NCI-H524 treated with DMSO at 0.1 percent for 48 hours (cell line): ENCODE data around the gene CTSA.

Experiments used
- DNase-seq: peaks from one replicate; lab custom pipeline; 2025; lab: John Stamatoyannopoulos, UW

Gene CTSA

DNA sequence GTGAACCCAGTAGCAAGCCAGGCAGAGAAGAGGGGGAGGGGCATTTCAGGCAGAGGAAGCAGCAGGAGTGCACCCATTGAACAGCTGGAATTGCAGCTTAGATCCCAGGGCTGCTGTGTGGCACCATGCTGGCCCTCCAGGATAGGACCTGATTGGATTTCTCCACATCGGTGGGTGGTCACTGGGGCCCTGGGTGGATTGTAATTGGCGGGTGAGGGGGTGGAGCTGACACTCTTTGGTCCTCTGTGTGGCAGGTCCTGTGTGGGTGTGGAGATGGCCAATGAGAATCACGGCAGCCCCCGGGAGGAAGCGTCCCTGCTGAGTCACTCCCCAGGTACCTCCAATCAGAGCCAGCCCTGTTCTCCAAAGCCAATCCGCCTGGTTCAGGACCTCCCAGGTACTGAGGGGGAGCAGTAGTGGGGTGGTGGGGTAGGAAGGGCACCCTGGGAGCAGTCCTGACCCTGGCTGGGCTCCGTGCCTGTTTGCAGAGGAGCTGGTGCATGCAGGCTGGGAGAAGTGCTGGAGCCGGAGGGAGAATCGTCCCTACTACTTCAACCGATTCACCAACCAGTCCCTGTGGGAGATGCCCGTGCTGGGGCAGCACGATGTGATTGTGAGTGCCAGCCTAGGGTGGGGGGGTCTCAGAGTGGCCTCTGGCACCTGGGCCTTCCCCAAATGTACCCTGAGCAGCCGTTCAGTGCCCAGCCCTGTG lies 47.7 kb downstream of the CTSA start:
- DNase-seq: no peak

DNA sequence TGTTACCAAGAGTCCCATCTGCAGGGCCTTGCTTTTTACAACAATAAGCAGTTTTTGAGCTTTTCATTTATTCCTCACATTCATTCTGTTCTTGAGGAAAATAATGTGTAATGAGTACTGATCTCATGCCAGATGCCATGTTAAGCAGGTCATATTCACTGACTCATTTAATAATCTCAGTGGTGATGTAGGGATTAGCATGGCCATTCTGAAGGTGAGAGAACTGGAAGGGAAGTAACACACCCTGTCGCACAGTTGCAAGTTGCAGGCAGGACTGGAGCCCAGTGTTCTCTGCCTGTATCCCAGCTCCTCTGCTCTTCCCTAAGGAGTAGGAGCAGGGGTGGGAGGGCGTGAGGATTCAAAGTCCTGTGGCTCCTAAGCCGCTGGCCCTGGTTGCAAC lies 48.9 kb downstream of the CTSA start:
- no peak for DNase-seq

DNA sequence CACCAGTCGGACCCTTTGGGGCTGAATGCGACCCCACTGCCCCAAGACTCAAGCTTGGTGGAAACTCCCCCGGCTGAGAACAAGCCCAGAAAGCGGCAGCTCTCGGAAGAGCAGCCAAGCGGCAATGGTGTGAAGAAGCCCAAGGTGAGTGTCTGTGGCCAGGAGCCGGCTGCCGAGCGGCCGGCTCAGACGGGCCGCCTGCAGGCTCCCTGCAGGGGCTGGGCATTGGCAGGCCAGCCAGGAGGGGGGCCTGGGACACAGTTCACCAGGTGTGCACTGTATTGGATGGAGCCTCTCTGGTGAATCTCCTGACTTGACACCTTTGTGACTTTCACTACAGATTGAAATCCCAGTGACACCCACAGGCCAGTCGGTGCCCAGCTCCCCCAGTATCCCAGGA lies 49.3 kb downstream of the CTSA start:
- DNase-seq: no peak

- DNase-seq: no peak
Observed at GRCh38 chr20:45943613-45944012, 52.5 kb downstream of the CTSA start.

DNA sequence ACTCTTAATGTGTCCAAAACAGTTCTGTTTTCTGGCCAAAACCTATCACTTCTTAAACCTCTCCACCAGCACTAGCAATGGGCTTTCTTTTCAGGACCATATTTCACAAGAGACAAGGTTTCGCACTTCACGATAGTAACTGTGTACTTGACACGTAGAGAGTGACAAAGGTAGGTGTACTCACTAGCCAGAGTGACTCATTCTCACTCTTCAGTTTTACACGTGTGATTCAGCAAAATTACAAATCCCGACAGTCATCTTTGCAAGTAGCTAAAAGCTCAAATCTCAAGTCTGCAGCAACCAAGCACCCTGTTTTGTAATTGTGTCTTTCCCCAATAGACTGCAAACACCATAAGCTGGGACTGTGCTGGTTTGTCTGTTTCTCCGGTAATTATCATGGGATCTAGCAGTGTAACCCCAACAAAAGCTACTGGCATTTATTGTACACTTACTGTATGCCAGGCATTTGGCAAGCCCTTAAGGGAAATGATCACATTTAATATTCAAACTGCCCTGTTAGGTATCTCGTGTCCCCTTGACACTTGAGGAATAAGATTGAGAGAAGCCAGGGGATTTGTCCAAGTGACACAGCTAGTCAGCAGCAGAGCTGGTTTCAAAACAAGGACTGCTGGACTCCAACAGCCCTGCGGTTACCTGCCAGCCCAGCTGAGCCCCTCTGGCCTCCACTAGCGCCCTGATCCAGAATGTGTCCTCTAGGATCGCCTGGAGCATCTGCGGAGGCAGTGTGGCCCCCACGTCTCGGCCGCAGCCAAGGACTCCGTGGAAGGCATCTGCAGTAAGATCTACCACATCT lies 53.2 kb downstream of the CTSA start:
- DNase-seq: no peak

DNA sequence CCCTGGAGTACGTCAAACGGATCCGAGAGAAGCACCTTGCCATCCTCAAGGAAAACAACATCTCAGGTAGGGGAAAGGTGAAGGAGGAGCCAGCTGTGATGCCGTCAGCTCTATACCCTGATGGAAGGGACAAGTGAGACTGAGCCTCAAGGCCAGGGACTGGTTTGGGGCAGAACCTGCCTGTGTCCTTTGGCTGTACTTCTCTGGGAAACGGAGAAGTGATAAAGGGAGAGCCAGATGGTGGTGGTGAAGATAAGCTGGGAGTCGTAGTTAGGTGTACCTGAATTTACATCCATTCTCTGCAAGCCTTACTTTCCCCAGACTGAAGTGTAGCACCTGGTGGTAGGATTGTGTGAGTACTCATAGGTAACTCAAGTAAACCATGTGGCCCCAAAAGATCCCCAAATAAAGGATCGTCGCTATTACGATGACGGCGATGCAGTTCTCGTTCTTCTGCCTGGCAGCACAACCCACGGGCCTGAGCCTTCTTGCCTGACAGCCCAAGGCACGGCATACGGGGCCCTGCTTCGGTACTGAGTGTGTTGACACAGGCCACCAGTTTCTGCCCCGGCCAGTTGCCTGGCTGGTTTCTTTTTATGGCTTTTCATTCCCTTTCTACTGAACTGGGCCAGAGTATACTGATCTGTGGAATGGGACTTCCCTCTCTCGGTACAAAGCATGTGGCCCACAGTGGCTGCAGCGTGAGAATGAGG lies 54.0 kb downstream of the CTSA start:
- no peak for DNase-seq

DNA sequence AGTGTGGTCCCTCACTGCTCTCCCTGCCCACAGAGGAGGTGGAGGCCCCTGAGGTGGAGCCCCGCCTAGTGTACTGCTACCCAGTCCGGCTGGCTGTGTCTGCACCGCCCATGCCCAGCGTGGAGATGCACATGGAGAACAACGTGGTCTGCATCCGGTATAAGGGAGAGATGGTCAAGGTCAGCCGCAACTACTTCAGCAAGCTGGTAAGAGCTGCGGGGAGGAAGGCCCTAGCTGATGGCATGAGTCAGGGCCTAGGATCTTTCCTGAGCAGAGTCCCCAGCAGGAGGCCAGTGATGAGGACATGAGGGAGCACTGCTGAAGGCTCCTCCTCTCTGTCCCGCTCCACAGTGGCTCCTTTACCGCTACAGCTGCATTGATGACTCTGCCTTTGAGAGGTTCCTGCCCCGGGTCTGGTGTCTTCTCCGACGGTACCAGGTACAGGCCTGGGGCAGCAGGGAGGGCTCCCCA lies 54.6 kb downstream of the CTSA start:
- no peak for DNase-seq

DNA sequence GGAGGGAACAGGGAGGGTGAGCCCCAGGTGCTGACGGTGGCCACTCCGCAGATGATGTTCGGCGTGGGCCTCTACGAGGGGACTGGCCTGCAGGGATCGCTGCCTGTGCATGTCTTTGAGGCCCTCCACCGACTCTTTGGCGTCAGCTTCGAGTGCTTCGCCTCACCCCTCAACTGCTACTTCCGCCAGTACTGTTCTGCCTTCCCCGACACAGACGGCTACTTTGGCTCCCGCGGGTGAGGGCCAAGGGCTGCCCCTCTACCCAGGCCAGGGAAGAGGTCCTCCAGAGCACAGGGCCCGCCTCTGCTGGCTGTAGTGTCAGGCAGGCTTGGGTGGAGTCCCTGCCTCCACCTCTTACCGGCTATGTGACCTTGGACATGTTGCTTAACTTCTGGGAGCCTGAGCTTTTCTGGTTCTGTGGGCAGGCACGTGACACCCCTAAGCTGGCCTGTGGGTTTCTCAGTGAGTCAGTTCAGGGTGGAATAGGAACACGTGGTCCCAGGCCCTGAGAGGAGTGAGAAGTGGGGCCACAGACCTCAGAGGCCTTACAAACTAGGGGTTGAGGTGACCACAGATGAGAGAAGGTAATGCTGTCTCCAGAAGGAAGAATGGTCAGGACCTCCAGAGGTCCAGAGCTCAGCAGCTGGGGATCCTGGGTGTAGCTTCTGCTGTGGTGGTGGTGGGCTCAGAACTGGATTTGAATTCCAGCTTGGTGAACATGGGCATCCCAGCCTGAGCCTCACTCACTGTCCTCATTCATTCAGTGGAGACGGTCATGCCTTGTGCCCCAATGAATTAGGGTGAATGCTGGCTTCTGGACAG lies 55.2 kb downstream of the CTSA start:
- no peak for DNase-seq

GRCh38 chr20:45947110-45947866 lies 56.2 kb downstream of the CTSA start:
- no peak for DNase-seq

DNA sequence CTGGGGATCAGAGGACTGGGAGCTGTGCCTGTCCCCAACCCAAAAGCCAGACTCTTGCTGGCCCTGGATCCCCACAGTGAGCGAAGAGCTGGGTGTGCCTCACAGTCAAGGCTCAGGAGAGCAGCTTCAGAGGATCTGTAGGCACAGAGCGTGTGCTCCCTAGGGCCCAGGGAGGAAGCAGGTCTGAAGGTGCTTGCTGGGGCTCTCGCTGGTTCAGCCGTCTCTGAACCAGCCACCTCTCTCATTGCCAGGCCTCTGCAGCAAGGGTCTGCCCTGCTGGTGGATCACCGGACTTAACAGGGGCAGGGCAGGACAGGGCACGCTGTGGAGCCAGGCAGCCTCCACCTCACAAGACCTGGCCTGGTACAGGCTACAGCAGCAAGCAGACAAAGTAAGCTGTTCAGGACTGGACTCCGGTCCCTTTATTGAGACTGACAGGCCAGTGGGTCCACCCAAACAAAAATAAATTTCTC lies 57.2 kb downstream of the CTSA start:
- no peak for DNase-seq
